Caco-2 (cell line): ENCODE data around the gene CYP46A1. TPM values are rescaled to one million over a fixed set of nuclear protein-coding genes. Genes with fewer than 3 reads are reported as not detected.

Source experiments
- BruUV-seq: library from RNA; stranded (reverse); fragments of 400-500 nt; replicated peaks from 2 replicates; lab custom pipeline; 2021; lab: Mats Ljungman, UMichigan
- CTCF ChIA-PET: fragments of 300-600 bp; sonication (Branson Sonifier 250); formaldehyde crosslinking; loops from one replicate; lab custom pipeline; 2022; ENCODE audit warnings: antibody characterized with exemption; lab: Charles Lee
- POLR2A ChIA-PET: fragments of 300-600 bp; sonication (Branson Sonifier 250); formaldehyde crosslinking; loops from one replicate; lab custom pipeline; 2022; ENCODE audit warnings: antibody characterized with exemption; lab: Charles Lee
- DNase-seq, 2 experiments: peaks; one replicate each; pipeline versions ENCODE4 v3.0.0 to v3.0.0-alpha.2; 2020 to 2022
- H3K27me3 ChIP-seq: replicated peaks from 2 replicates; pipeline ENCODE4 v1.6.0; 2011; ENCODE audit warnings: low read length; ENCODE audit not compliant: control insufficient read depth, insufficient read depth
- H3K36me3 ChIP-seq: 2 replicates; pipeline ENCODE4 v1.5.1; 2011; ENCODE audit warnings: low read length; ENCODE audit not compliant: control insufficient read depth, insufficient read depth
- H3K4me1 ChIP-seq: fragments of 250-450 bp; sonication (Bioruptor Pico); 2 replicates; pipeline ENCODE4 v1.5.1; 2020; ENCODE audit warnings: mild to moderate bottlenecking
- H3K4me3 ChIP-seq: 2 replicates; pipeline ENCODE4 v1.5.1; 2011; ENCODE audit warnings: low read depth, mild to moderate bottlenecking, control low read depth, low read length
- H3K9me3 ChIP-seq: fragments of 250-450 bp; sonication (Bioruptor Pico); 2 replicates; pipeline ENCODE4 v1.5.1; 2020; ENCODE audit warnings: mild to moderate bottlenecking, moderate library complexity
- H3K27ac Mint-ChIP-seq: one replicate; pipeline ENCODE4 v1.8.0; 2022; ENCODE audit warnings: mixed read lengths; ENCODE audit not compliant: unreplicated experiment
- H3K27me3 Mint-ChIP-seq: one replicate; pipeline ENCODE4 v1.8.0; 2022; ENCODE audit warnings: mixed read lengths; ENCODE audit not compliant: insufficient read depth, unreplicated experiment
- H3K36me3 Mint-ChIP-seq: one replicate; pipeline ENCODE4 v1.8.0; 2022; ENCODE audit warnings: mild to moderate bottlenecking, mixed read lengths; ENCODE audit not compliant: insufficient read depth, unreplicated experiment
- H3K4me1 Mint-ChIP-seq: one replicate; pipeline ENCODE4 v1.8.0; 2022; ENCODE audit warnings: low read depth, mixed read lengths; ENCODE audit not compliant: unreplicated experiment
- H3K4me3 Mint-ChIP-seq: one replicate; pipeline ENCODE4 v1.8.0; 2022; ENCODE audit warnings: mild to moderate bottlenecking, moderate library complexity, mixed read lengths; ENCODE audit not compliant: unreplicated experiment
- H3K9me3 Mint-ChIP-seq: one replicate; pipeline ENCODE4 v1.8.0; 2022; ENCODE audit warnings: mixed read lengths; ENCODE audit not compliant: unreplicated experiment
- intact Hi-C: fragments of 100-400 bp; cut with micrococcal nuclease; formaldehyde crosslinking; loops from one replicate; pipeline ENCODE4 v1.10.0; 2022; ENCODE audit not compliant: unreplicated experiment
- total RNA-seq: library from RNA; stranded (reverse); gene quantifications from 2 replicates; pipeline ENCODE4 v1.2.3, GENCODE V29; 2022
- TF ChIP-seq, protein P1 (sequence below), 2 experiments: fragments of 200-600 bp in 1 of 2; IDR thresholded peaks; 1 replicate in 1 of 2; 2 replicates in 1 of 2; pipeline versions ENCODE4 v1.5.1 to v1.8.0; 2011 to 2022; ENCODE audit warnings: antibody characterized with exemption in 1 of 2, control low read depth in 1 of 2, inconsistent platforms in 1 of 2, low read depth in 1 of 2, low read length in 1 of 2, mild to moderate bottlenecking in 1 of 2, moderate library complexity in 1 of 2; ENCODE audit not compliant: insufficient read depth in 1 of 2, severe bottlenecking in 1 of 2, unreplicated experiment in 1 of 2

Gene CYP46A1
- total RNA-seq, 1 experiment from 2014 or later, result 0.09 TPM

DNA sequence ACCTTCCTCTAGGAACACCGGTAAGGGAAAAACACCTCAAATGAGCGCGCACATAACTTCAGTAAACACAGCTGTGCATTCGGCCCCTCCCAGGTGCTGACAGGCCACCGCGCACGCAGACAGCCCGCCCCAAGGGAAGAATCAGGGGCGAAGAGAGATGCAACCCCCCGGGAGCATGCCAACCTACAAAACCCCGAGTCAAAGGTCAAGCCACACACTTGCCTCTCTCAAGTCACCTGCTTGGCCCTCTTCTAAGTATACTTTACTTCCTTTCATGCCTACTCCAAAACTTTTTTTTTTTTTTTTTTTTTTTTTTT is 2.3 kb upstream of the CYP46A1 start:
- H3K27ac Mint-ChIP-seq, result no peak overlapping the region
- no peaks in the 10 kb centered on the region for H3K9me3 Mint-ChIP-seq
- POLR2A ChIA-PET, result no interaction called here
- H3K27me3 Mint-ChIP-seq, result peaks cover 14% of the 10 kb centered on the region
- H3K4me1 ChIP-seq, result peaks cover 9% of the 10 kb centered on the region; the same call in 1 of the 2 replicates
- H3K27me3 ChIP-seq, result no peaks in the 10 kb centered on the region
- CTCF ChIA-PET, result no interaction called here
- DNase-seq, result no peak
- no peak overlapping the region for H3K4me3 ChIP-seq
- no TSS peak for BruUV-seq
- no peaks in the 10 kb centered on the region for H3K36me3 ChIP-seq
- TF ChIP-seq, protein P1, sequence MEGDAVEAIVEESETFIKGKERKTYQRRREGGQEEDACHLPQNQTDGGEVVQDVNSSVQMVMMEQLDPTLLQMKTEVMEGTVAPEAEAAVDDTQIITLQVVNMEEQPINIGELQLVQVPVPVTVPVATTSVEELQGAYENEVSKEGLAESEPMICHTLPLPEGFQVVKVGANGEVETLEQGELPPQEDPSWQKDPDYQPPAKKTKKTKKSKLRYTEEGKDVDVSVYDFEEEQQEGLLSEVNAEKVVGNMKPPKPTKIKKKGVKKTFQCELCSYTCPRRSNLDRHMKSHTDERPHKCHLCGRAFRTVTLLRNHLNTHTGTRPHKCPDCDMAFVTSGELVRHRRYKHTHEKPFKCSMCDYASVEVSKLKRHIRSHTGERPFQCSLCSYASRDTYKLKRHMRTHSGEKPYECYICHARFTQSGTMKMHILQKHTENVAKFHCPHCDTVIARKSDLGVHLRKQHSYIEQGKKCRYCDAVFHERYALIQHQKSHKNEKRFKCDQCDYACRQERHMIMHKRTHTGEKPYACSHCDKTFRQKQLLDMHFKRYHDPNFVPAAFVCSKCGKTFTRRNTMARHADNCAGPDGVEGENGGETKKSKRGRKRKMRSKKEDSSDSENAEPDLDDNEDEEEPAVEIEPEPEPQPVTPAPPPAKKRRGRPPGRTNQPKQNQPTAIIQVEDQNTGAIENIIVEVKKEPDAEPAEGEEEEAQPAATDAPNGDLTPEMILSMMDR (IDR thresholded peaks at IDR 0.05; ENCODE audit: insufficient read depth in 1 of 2, low read depth in 1 of 2, low read length in 1 of 2, severe bottlenecking in 1 of 2, unreplicated experiment in 1 of 2), result no peak
- peaks cover 7% of the 10 kb centered on the region for H3K4me1 Mint-ChIP-seq
- peaks cover 13% of the 10 kb centered on the region for H3K36me3 Mint-ChIP-seq
- intact Hi-C loops, result loop anchor here (1.0 to 5.0 kb wide), 3 partner anchors 79 to 204 kb away; partner anchors contain the start of genes CCDC85C and EML1
- no peak overlapping the region for H3K4me3 Mint-ChIP-seq
- H3K9me3 ChIP-seq, result peaks cover 15% of the 10 kb centered on the region

DNA sequence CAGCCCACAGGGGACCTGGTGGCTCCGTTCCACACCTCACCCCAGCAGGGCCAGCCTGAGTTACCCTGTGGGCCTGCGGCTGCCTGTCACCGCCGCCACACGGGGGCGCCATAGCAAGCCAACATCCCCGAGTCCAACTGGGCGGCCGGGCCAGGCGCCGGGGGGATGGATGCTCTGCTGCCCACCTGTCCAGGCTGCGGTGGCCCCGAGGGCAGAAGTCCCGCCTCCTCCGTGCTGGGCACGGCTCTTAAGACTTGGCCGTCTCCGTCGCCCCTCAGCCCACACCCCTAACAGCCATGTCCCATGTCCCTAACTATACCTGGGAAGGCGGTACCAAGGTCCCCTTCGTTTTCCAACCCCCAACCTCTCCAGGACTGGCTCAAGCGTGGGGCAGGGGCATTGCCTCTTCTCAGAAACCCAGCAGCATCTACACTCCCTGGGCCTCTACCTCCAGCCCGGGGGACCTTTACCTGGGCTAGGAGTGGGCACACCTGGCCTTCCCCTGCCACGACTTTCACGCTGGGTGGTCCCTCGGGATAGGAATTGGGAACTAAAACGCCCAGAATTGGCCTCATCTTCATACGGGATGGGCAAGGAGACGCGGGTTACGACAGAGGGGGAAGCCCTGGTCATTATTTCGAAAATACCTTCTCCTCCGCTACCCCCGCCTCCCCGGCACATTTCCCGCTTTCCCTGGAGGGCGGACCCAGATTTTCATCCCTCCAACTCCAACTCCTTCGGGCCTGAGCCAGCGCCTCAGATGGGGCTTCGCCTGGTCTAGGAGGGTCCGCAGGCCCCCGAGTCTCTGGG is 1.1 kb upstream of the CYP46A1 start:
- POLR2A ChIA-PET, result interaction anchor here (1.1 to 1.3 kb wide), 2 partner anchors 202 to 532 kb away, joined by 7 to 10 read pairs; partner anchors contain the start of gene SETD3
- peak overlapping the region; percentile 47 for H3K4me3 ChIP-seq
- DNase-seq, result peak; percentile 68 to 85
- peaks cover 11% of the 10 kb centered on the region; the same call in 1 of the 2 replicates for H3K9me3 ChIP-seq
- CTCF ChIA-PET, result interaction anchor here (0.9 to 1.6 kb wide), 4 partner anchors 18 to 197 kb away, joined by 3 to 12 read pairs (median 3); no protein-coding TSS in a partner anchor
- H3K36me3 ChIP-seq, result no peaks in the 10 kb centered on the region
- H3K4me1 ChIP-seq, result peaks cover 9% of the 10 kb centered on the region; the same call in 1 of the 2 replicates
- TF ChIP-seq, protein P1 (IDR thresholded peaks at IDR 0.05; ENCODE audit: insufficient read depth in 1 of 2, low read depth in 1 of 2, low read length in 1 of 2, severe bottlenecking in 1 of 2, unreplicated experiment in 1 of 2), result peak; percentile 86 to 87
- no peaks in the 10 kb centered on the region for H3K9me3 Mint-ChIP-seq
- H3K27me3 Mint-ChIP-seq, result peaks cover 21% of the 10 kb centered on the region
- intact Hi-C loops, result loop anchor here (1.0 to 5.0 kb wide), 3 partner anchors 81 to 202 kb away; partner anchors contain the start of genes CCDC85C and EML1
- TSS peak; percentile 38 for BruUV-seq
- no peaks in the 10 kb centered on the region for H3K27me3 ChIP-seq
- peaks cover 7% of the 10 kb centered on the region for H3K4me1 Mint-ChIP-seq
- peak overlapping the region; percentile 76 for H3K4me3 Mint-ChIP-seq
- H3K36me3 Mint-ChIP-seq, result peaks cover 13% of the 10 kb centered on the region
- no peak overlapping the region for H3K27ac Mint-ChIP-seq

DNA sequence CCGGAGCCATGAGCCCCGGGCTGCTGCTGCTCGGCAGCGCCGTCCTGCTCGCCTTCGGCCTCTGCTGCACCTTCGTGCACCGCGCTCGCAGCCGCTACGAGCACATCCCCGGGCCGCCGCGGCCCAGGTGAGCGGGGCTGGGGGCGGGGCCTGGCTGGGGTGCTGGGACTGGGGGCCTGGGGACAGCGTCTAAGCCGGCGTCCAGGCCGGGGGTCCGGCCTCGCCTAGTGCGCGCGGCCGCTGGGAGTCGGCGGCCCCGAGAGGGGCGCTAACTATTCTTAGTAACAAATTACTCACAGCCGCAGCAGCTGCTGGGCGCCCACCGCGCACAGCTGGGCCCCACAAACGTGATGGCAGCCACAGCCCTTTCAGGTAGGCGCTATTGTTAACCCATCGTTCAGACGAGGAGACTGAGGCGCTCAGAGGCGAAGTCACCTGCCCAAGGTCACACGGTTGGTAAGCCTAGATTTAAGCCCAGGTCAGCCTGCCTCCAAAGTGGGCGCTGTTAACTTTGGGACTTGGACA is 374 bp downstream of the CYP46A1 start:
- ChIA-PET POLR2A (interaction anchor here (0.7 to 1.3 kb wide), 3 partner anchors 46 to 530 kb away, joined by 3 to 10 read pairs (median 7); partner anchors contain the start of gene SETD3), CTCF (interaction anchor here (0.6 to 1.6 kb wide), 6 partner anchors 17 to 211 kb away, joined by 3 to 12 read pairs (median 3); no protein-coding TSS in a partner anchor)
- H3K27me3 Mint-ChIP-seq, result peaks cover 27% of the 10 kb centered on the region
- H3K4me1 Mint-ChIP-seq, result peaks cover 7% of the 10 kb centered on the region
- no peaks in the 10 kb centered on the region for H3K9me3 Mint-ChIP-seq
- H3K4me3 Mint-ChIP-seq, result peak overlapping the region; percentile 76
- Histone ChIP-seq H3K4me1 (peaks cover 9% of the 10 kb centered on the region; the same call in 1 of the 2 replicates), H3K4me3 (peak overlapping the region; percentile 57), H3K36me3 (no peaks in the 10 kb centered on the region), H3K27me3 (no peaks in the 10 kb centered on the region), H3K9me3 (no peaks in the 10 kb centered on the region)
- intact Hi-C loops, result loop anchor here (5.0 kb wide), 2 partner anchors 82 to 108 kb away; partner anchors contain the start of genes CCDC85C and EML1
- peaks cover 13% of the 10 kb centered on the region for H3K36me3 Mint-ChIP-seq
- H3K27ac Mint-ChIP-seq, result no peak overlapping the region
- DNase-seq, result no peak
- BruUV-seq, result no TSS peak
- TF ChIP-seq, protein P1 (IDR thresholded peaks at IDR 0.05; ENCODE audit: insufficient read depth in 1 of 2, low read depth in 1 of 2, low read length in 1 of 2, severe bottlenecking in 1 of 2, unreplicated experiment in 1 of 2), result no peak
